ENCODE measurements around the gene NOSIP. TPM values are rescaled to one million over a fixed set of nuclear protein-coding genes. Genes with fewer than 3 reads are reported as not detected.
A peak's percentile ranks its signal among the peaks of the same experiment; 100 is the strongest.

Gene NOSIP
- total RNA-seq, 4 donors from 2014 or later: 62.4 to 92.8 (median 78.9) TPM

DNA sequence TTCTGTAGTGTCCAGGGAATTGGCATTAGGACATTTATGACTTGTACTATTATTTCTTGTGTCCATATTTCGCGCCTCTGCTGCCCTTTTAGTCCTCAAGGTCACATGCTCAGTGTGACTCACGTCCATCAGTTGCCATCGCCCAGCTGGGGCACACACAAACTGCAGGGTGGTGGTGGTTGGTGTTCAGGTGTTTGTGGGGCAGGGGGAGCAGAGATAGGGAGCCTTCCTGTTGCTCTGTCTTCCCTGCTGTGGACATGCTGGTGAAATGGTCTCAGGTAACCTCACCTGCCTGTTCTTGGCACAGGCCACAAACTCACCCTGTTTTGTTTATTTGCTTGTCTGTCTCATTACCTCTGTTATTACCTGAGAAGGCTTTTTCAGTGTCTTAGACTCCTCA is 33.0 kb upstream of the NOSIP start:
- H3K9me3 ChIP-seq: no peaks in the 10 kb centered on the region
- no peak overlapping the region for H3K4me3 ChIP-seq
- intact Hi-C loops (cut with DNase I; ENCODE audit: low total_unique reads) (no loop called here), in situ Hi-C loops (cut with MboI; ENCODE audit: low sequenced_read_pairs in 4 of 4) (no loop called here)
- DNase-seq: peak in 1 of 2 donors; percentile 38
- TF ChIP-seq, protein P1, sequence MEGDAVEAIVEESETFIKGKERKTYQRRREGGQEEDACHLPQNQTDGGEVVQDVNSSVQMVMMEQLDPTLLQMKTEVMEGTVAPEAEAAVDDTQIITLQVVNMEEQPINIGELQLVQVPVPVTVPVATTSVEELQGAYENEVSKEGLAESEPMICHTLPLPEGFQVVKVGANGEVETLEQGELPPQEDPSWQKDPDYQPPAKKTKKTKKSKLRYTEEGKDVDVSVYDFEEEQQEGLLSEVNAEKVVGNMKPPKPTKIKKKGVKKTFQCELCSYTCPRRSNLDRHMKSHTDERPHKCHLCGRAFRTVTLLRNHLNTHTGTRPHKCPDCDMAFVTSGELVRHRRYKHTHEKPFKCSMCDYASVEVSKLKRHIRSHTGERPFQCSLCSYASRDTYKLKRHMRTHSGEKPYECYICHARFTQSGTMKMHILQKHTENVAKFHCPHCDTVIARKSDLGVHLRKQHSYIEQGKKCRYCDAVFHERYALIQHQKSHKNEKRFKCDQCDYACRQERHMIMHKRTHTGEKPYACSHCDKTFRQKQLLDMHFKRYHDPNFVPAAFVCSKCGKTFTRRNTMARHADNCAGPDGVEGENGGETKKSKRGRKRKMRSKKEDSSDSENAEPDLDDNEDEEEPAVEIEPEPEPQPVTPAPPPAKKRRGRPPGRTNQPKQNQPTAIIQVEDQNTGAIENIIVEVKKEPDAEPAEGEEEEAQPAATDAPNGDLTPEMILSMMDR (IDR thresholded peaks at IDR 0.05 in 4 of 5, conservative IDR thresholded peaks at IDR 0.05 in 1 of 5): no peak
- TF ChIP-seq POLR2A (IDR thresholded peaks at IDR 0.05): no peak
- H3K27me3 ChIP-seq: no peaks in the 10 kb centered on the region
- H3K4me1 ChIP-seq: no peaks in the 10 kb centered on the region
- H3K27ac ChIP-seq: no peak overlapping the region
- peaks cover 0 to 39% of the 10 kb centered on the region in 2 donors for H3K36me3 ChIP-seq
- peak; percentile 48 to 70 for ATAC-seq

DNA sequence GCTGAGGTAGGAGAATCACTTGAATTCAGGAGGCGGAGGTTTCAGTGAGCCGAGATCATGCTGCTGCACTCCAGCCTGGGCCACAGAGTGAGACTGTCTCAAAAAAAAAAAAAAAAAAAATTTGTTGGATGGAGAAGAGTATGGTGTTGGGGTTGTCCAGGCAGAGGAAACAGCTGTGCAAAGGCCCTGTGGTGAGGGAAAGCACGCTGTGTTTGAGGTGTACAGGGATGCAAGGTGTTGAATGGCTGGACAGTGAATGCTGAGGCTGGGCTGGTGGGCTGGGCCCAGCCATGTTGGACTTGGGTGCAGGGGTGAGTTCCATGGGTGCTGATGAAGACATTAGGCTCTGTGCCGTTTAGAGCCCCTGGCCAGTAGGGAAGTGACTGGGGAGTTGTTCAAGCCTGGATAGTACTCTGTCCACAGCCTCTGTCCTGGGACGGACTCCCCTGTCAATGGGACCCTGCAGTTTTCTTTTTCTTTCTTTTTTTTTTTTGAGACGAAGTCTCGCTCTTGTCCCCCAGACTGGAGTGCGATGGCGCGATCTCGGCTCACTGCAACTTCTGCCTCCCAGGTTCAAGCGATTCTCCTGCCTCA is 29.2 kb upstream of the NOSIP start:
- no peaks in the 10 kb centered on the region for H3K27me3 ChIP-seq
- no peak overlapping the region for H3K27ac ChIP-seq
- in situ Hi-C loops (cut with MboI; ENCODE audit: low sequenced_read_pairs in 4 of 4): no loop called here
- H3K9me3 ChIP-seq: no peaks in the 10 kb centered on the region
- peaks cover 7 to 9% of the 10 kb centered on the region in 2 donors for H3K4me1 ChIP-seq
- TF ChIP-seq, protein P1 (IDR thresholded peaks at IDR 0.05 in 4 of 5, conservative IDR thresholded peaks at IDR 0.05 in 1 of 5): no peak
- TF ChIP-seq POLR2A (IDR thresholded peaks at IDR 0.05): no peak
- intact Hi-C loops (cut with DNase I; ENCODE audit: low total_unique reads): no loop called here
- peaks cover 0 to 18% of the 10 kb centered on the region in 2 donors for H3K36me3 ChIP-seq
- no peak for DNase-seq
- H3K4me3 ChIP-seq: no peak overlapping the region
- ATAC-seq: no peak

DNA sequence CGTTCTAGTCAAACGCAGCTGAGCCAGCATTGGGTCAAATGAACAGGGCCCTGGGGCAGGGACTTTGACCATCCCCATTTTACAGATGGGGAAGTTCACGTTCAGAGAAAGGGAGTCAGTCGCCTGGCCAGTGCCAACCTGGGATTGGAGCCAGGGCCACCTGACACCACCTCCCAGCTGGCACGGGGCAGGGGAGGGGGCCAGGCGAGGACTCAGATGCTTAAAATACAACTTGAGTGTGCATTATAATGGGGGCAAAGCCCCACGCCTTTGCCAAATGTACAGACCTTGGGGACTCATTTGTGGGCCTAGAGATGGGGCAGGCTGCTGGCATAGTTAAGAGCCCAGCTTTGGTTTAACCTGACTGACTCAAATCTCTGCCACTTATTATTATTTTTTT is 25.2 kb upstream of the NOSIP start:
- ATAC-seq: peak; percentile 74 to 82
- H3K9me3 ChIP-seq: no peaks in the 10 kb centered on the region

DNA sequence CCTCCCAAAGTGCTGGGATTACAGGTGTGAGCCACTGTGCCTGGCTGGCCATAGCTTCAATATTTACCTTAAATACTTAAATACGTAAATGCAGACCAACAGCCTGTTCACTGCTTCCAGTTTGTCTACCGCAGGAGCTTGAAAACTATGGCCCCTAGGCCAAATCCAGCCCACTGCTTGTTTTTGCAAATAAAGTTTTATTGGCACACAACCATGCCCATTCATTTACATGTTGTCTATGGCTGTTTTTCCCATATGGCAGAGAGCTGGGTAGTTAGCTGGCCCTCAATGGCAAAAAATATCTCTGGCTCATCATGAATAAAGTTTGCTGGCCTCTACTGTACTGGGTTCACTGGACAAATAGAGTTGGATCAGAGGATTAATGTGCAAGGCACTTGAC is 22.4 kb upstream of the NOSIP start:
- in situ Hi-C loops (cut with MboI; ENCODE audit: low sequenced_read_pairs in 4 of 4): no loop called here

More for the DNA sequence above, 25.2 kb upstream of the NOSIP start:
- peak; percentile 37 to 79 for DNase-seq
- H3K4me3 ChIP-seq: no peak overlapping the region
- in situ Hi-C loops (cut with MboI; ENCODE audit: low sequenced_read_pairs in 4 of 4) (no loop called here), intact Hi-C loops (cut with DNase I; ENCODE audit: low total_unique reads) (no loop called here)
- no peaks in the 10 kb centered on the region for H3K27me3 ChIP-seq
- TF ChIP-seq, protein P1 (IDR thresholded peaks at IDR 0.05 in 4 of 5, conservative IDR thresholded peaks at IDR 0.05 in 1 of 5): no peak
- no peak for TF ChIP-seq POLR2A (IDR thresholded peaks at IDR 0.05)
- H3K27ac ChIP-seq: peak overlapping the region; percentile 58 to 72 (median 68)
- peaks cover 7 to 9% of the 10 kb centered on the region in 2 donors for H3K4me1 ChIP-seq
- H3K36me3 ChIP-seq: peaks cover 0 to 32% of the 10 kb centered on the region in 2 donors

More for the DNA sequence above, 22.4 kb upstream of the NOSIP start:
- no peak overlapping the region for H3K4me3 ChIP-seq
- TF ChIP-seq, protein P1 (IDR thresholded peaks at IDR 0.05 in 4 of 5, conservative IDR thresholded peaks at IDR 0.05 in 1 of 5): no peak
- no peak for TF ChIP-seq POLR2A (IDR thresholded peaks at IDR 0.05)
- H3K4me1 ChIP-seq: peaks cover 7 to 9% of the 10 kb centered on the region in 2 donors
- H3K27me3 ChIP-seq: no peaks in the 10 kb centered on the region
- H3K9me3 ChIP-seq: no peaks in the 10 kb centered on the region
- ATAC-seq: no peak
- H3K36me3 ChIP-seq: peaks cover 0 to 31% of the 10 kb centered on the region in 2 donors
- no peak for DNase-seq
- intact Hi-C loops (cut with DNase I; ENCODE audit: low total_unique reads): no loop called here
- H3K27ac ChIP-seq: no peak overlapping the region
